IPS-20b (cell line): ENCODE data around the gene GPA33.

Experiments
- H3K27ac ChIP-seq: one replicate; pipeline ENCODE4 v1.5.1; 2013; ENCODE audit warnings: low read length
- H3K27me3 ChIP-seq: 2 replicates; pipeline ENCODE4 v1.6.1; 2013; ENCODE audit warnings: mild to moderate bottlenecking, low read length, inconsistent platforms; ENCODE audit not compliant: insufficient read depth
- H3K36me3 ChIP-seq: 2 replicates; pipeline ENCODE4 v1.6.1; 2013; ENCODE audit warnings: low read depth, mild to moderate bottlenecking, inconsistent platforms, low read length, moderate library complexity; ENCODE audit not compliant: insufficient read depth
- H3K4me1 ChIP-seq: 2 replicates; pipeline ENCODE4 v1.6.1; 2013; ENCODE audit warnings: mild to moderate bottlenecking, control low read depth, inconsistent platforms, low read length, moderate library complexity; ENCODE audit not compliant: insufficient read depth
- H3K4me3 ChIP-seq: 2 replicates; pipeline ENCODE4 v1.5.1; 2013; ENCODE audit warnings: mild to moderate bottlenecking, low read length, inconsistent platforms
- H3K9ac ChIP-seq: 2 replicates; pipeline ENCODE4 v1.6.1; 2013; ENCODE audit warnings: low read depth, mild to moderate bottlenecking, inconsistent platforms, low read length, moderate library complexity
- H3K9me3 ChIP-seq: 2 replicates; pipeline ENCODE4 v1.6.1; 2013; ENCODE audit warnings: mild to moderate bottlenecking, low read depth, low read length, inconsistent platforms; ENCODE audit not compliant: insufficient read depth

GPA33 gene

GRCh38 chr1:167064621-167065020, 25.6 kb downstream of the GPA33 start:
- Histone ChIP-seq H3K27me3 (no peaks in the 10 kb centered on the region), H3K9me3 (no peaks in the 10 kb centered on the region)

GRCh38 chr1:167061073-167061464, 29.1 kb downstream of the GPA33 start:
- Histone ChIP-seq H3K27ac (no peak overlapping the region), H3K9me3 (no peaks in the 10 kb centered on the region), H3K27me3 (no peaks in the 10 kb centered on the region), H3K9ac (no peak overlapping the region), H3K36me3 (no peaks in the 10 kb centered on the region), H3K4me3 (no peak overlapping the region), H3K4me1 (peaks cover 9% of the 10 kb centered on the region; the same call in 1 of the 2 replicates)

More at GRCh38 chr1:167064621-167065020, 25.6 kb downstream of the GPA33 start:
- H3K36me3 ChIP-seq, result no peaks in the 10 kb centered on the region
- H3K4me1 ChIP-seq, result peaks cover 10% of the 10 kb centered on the region; the same call in 1 of the 2 replicates
- no peak overlapping the region for H3K9ac ChIP-seq
- H3K27ac ChIP-seq, result no peak overlapping the region
- H3K4me3 ChIP-seq, result no peak overlapping the region

GRCh38 chr1:167060141-167061072, 29.8 kb downstream of the GPA33 start:
- Histone ChIP-seq H3K4me3 (no peak overlapping the region), H3K9ac (no peak overlapping the region), H3K9me3 (no peaks in the 10 kb centered on the region), H3K27me3 (no peaks in the 10 kb centered on the region), H3K4me1 (peaks cover 7% of the 10 kb centered on the region; the same call in 1 of the 2 replicates), H3K36me3 (no peaks in the 10 kb centered on the region), H3K27ac (no peak overlapping the region)

GRCh38 chr1:167059809-167060107, 30.4 kb downstream of the GPA33 start:
- Histone ChIP-seq H3K4me1 (peaks cover 7% of the 10 kb centered on the region; the same call in 1 of the 2 replicates), H3K36me3 (no peaks in the 10 kb centered on the region), H3K9me3 (no peaks in the 10 kb centered on the region), H3K9ac (no peak overlapping the region), H3K27me3 (no peaks in the 10 kb centered on the region), H3K27ac (no peak overlapping the region), H3K4me3 (0 out of 2 replicates have a peak overlapping the region, but pooled peaks have one; percentile 45)

- H3K27me3 ChIP-seq, result no peaks in the 10 kb centered on the region
- peak overlapping the region; percentile 45; the same call in 1 of the 2 replicates for H3K4me3 ChIP-seq
- H3K4me1 ChIP-seq, result peaks cover 7% of the 10 kb centered on the region; the same call in 1 of the 2 replicates
- H3K36me3 ChIP-seq, result no peaks in the 10 kb centered on the region
- no peaks in the 10 kb centered on the region for H3K9me3 ChIP-seq
- no peak overlapping the region for H3K27ac ChIP-seq
- 0 out of 2 replicates have a peak overlapping the region, but pooled peaks have one; percentile 31 for H3K9ac ChIP-seq
Measured at GRCh38 chr1:167059045-167059808, 30.9 kb downstream of the GPA33 start.

GRCh38 chr1:167057241-167057688, 32.9 kb downstream of the GPA33 start:
- H3K36me3 ChIP-seq, result no peaks in the 10 kb centered on the region
- no peak overlapping the region for H3K9ac ChIP-seq
- no peak overlapping the region for H3K27ac ChIP-seq

GRCh38 chr1:167056529-167057231, 33.5 kb downstream of the GPA33 start:
- Histone ChIP-seq H3K9me3 (no peaks in the 10 kb centered on the region), H3K9ac (no peak overlapping the region), H3K27ac (no peak overlapping the region), H3K36me3 (no peaks in the 10 kb centered on the region), H3K4me3 (no peak overlapping the region), H3K4me1 (peaks cover 7% of the 10 kb centered on the region; the same call in 1 of the 2 replicates), H3K27me3 (peaks cover 6% of the 10 kb centered on the region; the same call in 1 of the 2 replicates)

More at GRCh38 chr1:167057241-167057688, 32.9 kb downstream of the GPA33 start:
- H3K27me3 ChIP-seq, result no peaks in the 10 kb centered on the region
- no peak overlapping the region for H3K4me3 ChIP-seq
- H3K4me1 ChIP-seq, result peaks cover 7% of the 10 kb centered on the region; the same call in 1 of the 2 replicates
- no peaks in the 10 kb centered on the region for H3K9me3 ChIP-seq

- Histone ChIP-seq H3K9me3 (no peaks in the 10 kb centered on the region), H3K27me3 (peaks cover 6% of the 10 kb centered on the region; the same call in 1 of the 2 replicates), H3K36me3 (no peaks in the 10 kb centered on the region), H3K4me3 (no peak overlapping the region), H3K9ac (no peak overlapping the region), H3K27ac (no peak overlapping the region), H3K4me1 (peaks cover 7% of the 10 kb centered on the region; the same call in 1 of the 2 replicates)
Measured at GRCh38 chr1:167054946-167055630, 35.1 kb downstream of the GPA33 start.

- no peak overlapping the region for H3K9ac ChIP-seq
- peaks cover 5% of the 10 kb centered on the region; the same call in 1 of the 2 replicates for H3K4me1 ChIP-seq
- H3K4me3 ChIP-seq, result no peak overlapping the region
- no peaks in the 10 kb centered on the region for H3K9me3 ChIP-seq
- H3K27ac ChIP-seq, result no peak overlapping the region
- no peaks in the 10 kb centered on the region for H3K36me3 ChIP-seq
- peaks cover 6% of the 10 kb centered on the region; the same call in 1 of the 2 replicates for H3K27me3 ChIP-seq
Measured at GRCh38 chr1:167054531-167054930, 35.6 kb downstream of the GPA33 start.

GRCh38 chr1:167052389-167052788, 37.8 kb downstream of the GPA33 start:
- Histone ChIP-seq H3K27ac (no peak overlapping the region), H3K27me3 (peaks cover 6% of the 10 kb centered on the region; the same call in 1 of the 2 replicates), H3K9me3 (no peaks in the 10 kb centered on the region), H3K4me3 (no peak overlapping the region), H3K9ac (no peak overlapping the region), H3K36me3 (no peaks in the 10 kb centered on the region), H3K4me1 (no peaks in the 10 kb centered on the region)
